ENCODE measurements around the gene NAV2.

Gene NAV2

GRCh38 chr11:19962053-19962800 is 249.6 kb downstream of the NAV2 start:
- DNase-seq: no peak

GRCh38 chr11:19962801-19963175 is 250.2 kb downstream of the NAV2 start:
- DNase-seq: no peak

- no peak for DNase-seq
Measured at GRCh38 chr11:19963697-19964387, 251.2 kb downstream of the NAV2 start.

- DNase-seq: no peak
Measured at GRCh38 chr11:19966441-19966840, 253.8 kb downstream of the NAV2 start.

GRCh38 chr11:19966927-19967326 is 254.3 kb downstream of the NAV2 start:
- DNase-seq: no peak

GRCh38 chr11:19967787-19968186 is 255.2 kb downstream of the NAV2 start:
- DNase-seq: no peak

- no peak for DNase-seq
Measured at GRCh38 chr11:19968860-19969259, 256.2 kb downstream of the NAV2 start.

- DNase-seq: no peak
Measured at GRCh38 chr11:19970944-19971343, 258.3 kb downstream of the NAV2 start.

GRCh38 chr11:19972091-19972490 is 259.5 kb downstream of the NAV2 start:
- no peak for DNase-seq

GRCh38 chr11:19972651-19973050 is 260.0 kb downstream of the NAV2 start:
- DNase-seq: no peak

GRCh38 chr11:19973136-19973635 is 260.5 kb downstream of the NAV2 start:
- DNase-seq: no peak

GRCh38 chr11:19974886-19975285 is 262.2 kb downstream of the NAV2 start:
- no peak for DNase-seq

- DNase-seq: no peak
Measured at GRCh38 chr11:19975414-19975990, 262.9 kb downstream of the NAV2 start.

- no peak for DNase-seq
Measured at GRCh38 chr11:19976281-19976941, 263.8 kb downstream of the NAV2 start.

- DNase-seq: no peak
Measured at GRCh38 chr11:19977941-19978340, 265.3 kb downstream of the NAV2 start.

GRCh38 chr11:19978668-19979518 is 266.3 kb downstream of the NAV2 start:
- no peak for DNase-seq

- no peak for DNase-seq
Measured at GRCh38 chr11:19979519-19979845, 266.8 kb downstream of the NAV2 start.

- no peak for DNase-seq
Measured at GRCh38 chr11:19980388-19980787, 267.8 kb downstream of the NAV2 start.

- DNase-seq: no peak
Measured at GRCh38 chr11:19980957-19981669, 268.5 kb downstream of the NAV2 start.

GRCh38 chr11:19982774-19983495 is 270.3 kb downstream of the NAV2 start:
- DNase-seq: no peak

GRCh38 chr11:19984048-19984742 is 271.6 kb downstream of the NAV2 start:
- no peak for DNase-seq

Measured in CD4-positive, alpha-beta T cell treated with Interleukin-15 for 1 hour (primary cell).